GM12874 (cell line): Measurements from ENCODE around the gene TUBB2B.

Experiments used
- CTCF ChIP-seq: IDR thresholded peaks from 2 replicates; pipeline ENCODE4 v1.5.1; 2011; ENCODE audit warnings: low read depth, mild to moderate bottlenecking, control low read depth, low read length, moderate library complexity; ENCODE audit not compliant: insufficient read depth

The TUBB2B gene

GRCh38 chr6:3247255-3248146 lies 20.0 kb upstream of the TUBB2B start:
- TF ChIP-seq CTCF: no peak

GRCh38 chr6:3245216-3245615 lies 17.8 kb upstream of the TUBB2B start:
- TF ChIP-seq CTCF: no peak

GRCh38 chr6:3244003-3244831 lies 16.8 kb upstream of the TUBB2B start:
- no peak for TF ChIP-seq CTCF

- TF ChIP-seq CTCF: no peak
Observed at GRCh38 chr6:3242768-3243167, 15.3 kb upstream of the TUBB2B start.

- TF ChIP-seq CTCF: no peak
Observed at GRCh38 chr6:3240595-3240994, 13.1 kb upstream of the TUBB2B start.

- TF ChIP-seq CTCF: peak; percentile 24; the same call in 1 of the 2 replicates
Observed at GRCh38 chr6:3239110-3239830, 11.8 kb upstream of the TUBB2B start.
